Measurements from ENCODE around the gene IFT88.

Gene IFT88

GRCh38 chr13:20716951-20717350 is 150.0 kb downstream of the IFT88 start:
- DNase-seq (ENCODE audit: low spot score) = no peak

GRCh38 chr13:20717581-20718542 is 150.9 kb downstream of the IFT88 start:
- no peak for DNase-seq (ENCODE audit: low spot score)

GRCh38 chr13:20718958-20719566 is 152.1 kb downstream of the IFT88 start:
- DNase-seq (ENCODE audit: low spot score) = no peak

- no peak for DNase-seq (ENCODE audit: low spot score)
Observed at GRCh38 chr13:20719783-20720182, 152.8 kb downstream of the IFT88 start.

GRCh38 chr13:20720499-20720898 is 153.5 kb downstream of the IFT88 start:
- DNase-seq (ENCODE audit: low spot score) = no peak

- no peak for DNase-seq (ENCODE audit: low spot score)
Observed at GRCh38 chr13:20721058-20721453, 154.1 kb downstream of the IFT88 start.

GRCh38 chr13:20721454-20722357 is 154.7 kb downstream of the IFT88 start:
- no peak for DNase-seq (ENCODE audit: low spot score)

- no peak for DNase-seq (ENCODE audit: low spot score)
Observed at GRCh38 chr13:20727856-20728255, 160.9 kb downstream of the IFT88 start.

- no peak for DNase-seq (ENCODE audit: low spot score)
Observed at GRCh38 chr13:20728579-20729311, 161.8 kb downstream of the IFT88 start.

- no peak for DNase-seq (ENCODE audit: low spot score)
Observed at GRCh38 chr13:20729633-20730585, 163.0 kb downstream of the IFT88 start.

- DNase-seq (ENCODE audit: low spot score) = no peak
Observed at GRCh38 chr13:20738616-20739015, 171.7 kb downstream of the IFT88 start.

GRCh38 chr13:20740021-20740420 is 173.1 kb downstream of the IFT88 start:
- no peak for DNase-seq (ENCODE audit: low spot score)

All from CD4-positive, alpha-beta T cell treated with Interleukin-2 at 100 ng/mL for 4 hours (primary cell).